ENCODE measurements around the gene CIDEB.
A peak's percentile ranks its signal among the peaks of the same experiment; 100 is the strongest.
"Not testable (repeated sequence)": the region's sequence is repeated elsewhere in the genome, so short reads cannot be mapped to it uniquely, and the experiment has no call there.

CIDEB gene

GRCh38 chr14:24332268-24332993, 24.7 kb upstream of the CIDEB start:
- peak; percentile 63 for DNase-seq (ENCODE audit: low read depth)

- no peak for DNase-seq (ENCODE audit: low read depth)
These were observed 24.0 kb upstream of the CIDEB start for GRCh38 chr14:24331731-24332267.

- no peak for DNase-seq (ENCODE audit: low read depth)
These were observed 23.3 kb upstream of the CIDEB start for GRCh38 chr14:24330973-24331674.

- peak; percentile 62 for DNase-seq (ENCODE audit: low read depth)
These were observed 22.0 kb upstream of the CIDEB start for GRCh38 chr14:24329736-24330135.

- no peak for DNase-seq (ENCODE audit: low read depth)
These were observed 21.4 kb upstream of the CIDEB start for GRCh38 chr14:24329073-24329663.

GRCh38 chr14:24327914-24328313, 20.1 kb upstream of the CIDEB start:
- not testable (repeated sequence) for DNase-seq (ENCODE audit: low read depth)

GRCh38 chr14:24327303-24327702, 19.5 kb upstream of the CIDEB start:
- no peak for DNase-seq (ENCODE audit: low read depth)

- DNase-seq (ENCODE audit: low read depth), result no peak
These were observed 18.2 kb upstream of the CIDEB start for GRCh38 chr14:24325963-24326362.

- DNase-seq (ENCODE audit: low read depth), result no peak
These were observed 17.3 kb upstream of the CIDEB start for GRCh38 chr14:24325041-24325530.

- DNase-seq (ENCODE audit: low read depth), result no peak
These were observed 16.2 kb upstream of the CIDEB start for GRCh38 chr14:24324024-24324423.

GRCh38 chr14:24323341-24323740, 15.6 kb upstream of the CIDEB start:
- DNase-seq (ENCODE audit: low read depth), result no peak

GRCh38 chr14:24322672-24323071, 14.9 kb upstream of the CIDEB start:
- no peak for DNase-seq (ENCODE audit: low read depth)

GRCh38 chr14:24321212-24321975, 13.6 kb upstream of the CIDEB start:
- no peak for DNase-seq (ENCODE audit: low read depth)

- no peak for DNase-seq (ENCODE audit: low read depth)
These were observed 9.6 kb upstream of the CIDEB start for GRCh38 chr14:24317141-24317928.

GRCh38 chr14:24316597-24316950, 8.8 kb upstream of the CIDEB start:
- DNase-seq (ENCODE audit: low read depth), result no peak

GRCh38 chr14:24315807-24316596, 8.2 kb upstream of the CIDEB start:
- DNase-seq (ENCODE audit: low read depth), result no peak

GRCh38 chr14:24315243-24315806, 7.5 kb upstream of the CIDEB start:
- DNase-seq (ENCODE audit: low read depth), result no peak

- no peak for DNase-seq (ENCODE audit: low read depth)
These were observed 6.8 kb upstream of the CIDEB start for GRCh38 chr14:24314377-24315193.

GRCh38 chr14:24313913-24314312, 6.1 kb upstream of the CIDEB start:
- DNase-seq (ENCODE audit: low read depth), result no peak
